Skin epidermis (tissue), 12 donors: ENCODE data around the gene TRIM15.

Experiments
- H3K27ac ChIP-seq, 21 experiments: fragments of 200-600 bp; sonication (generic) in 11 of 21; one replicate each; pipeline ENCODE4 v1.5.0; 2020; ENCODE audit warnings: mild to moderate bottlenecking in 3 of 21, inconsistent platforms in 2 of 21, moderate library complexity in 2 of 21
- H3K4me3 ChIP-seq, 7 experiments: fragments of 200-600 bp; sonication (generic) in 2 of 7; one replicate each; pipeline ENCODE4 v1.5.0; 2020; ENCODE audit warnings: inconsistent platforms in 2 of 7, mild to moderate bottlenecking in 2 of 7, moderate library complexity in 1 of 7

Gene TRIM15

DNA sequence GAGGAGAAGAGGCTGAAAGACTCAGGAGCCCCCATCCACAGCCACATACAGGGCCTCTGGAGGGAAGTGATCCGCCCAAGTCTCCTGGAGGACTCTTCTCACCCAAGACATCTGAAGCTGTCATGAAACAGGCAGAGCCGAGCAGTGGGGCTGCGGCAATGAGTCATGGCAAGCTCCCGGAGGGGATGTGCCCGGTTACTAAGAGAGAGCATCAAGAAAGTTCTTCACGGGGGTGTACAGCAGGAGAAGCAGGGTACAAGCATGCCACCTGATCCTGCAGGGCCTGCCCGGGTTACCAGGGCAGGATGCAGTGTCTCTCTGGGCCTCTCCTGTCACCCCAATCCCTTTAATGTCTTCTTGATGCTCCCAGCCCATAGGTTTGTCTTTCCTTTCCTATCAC is 28.7 kb downstream of the TRIM15 start:
- H3K27ac ChIP-seq = no peak overlapping the region
- no peak overlapping the region for H3K4me3 ChIP-seq

DNA sequence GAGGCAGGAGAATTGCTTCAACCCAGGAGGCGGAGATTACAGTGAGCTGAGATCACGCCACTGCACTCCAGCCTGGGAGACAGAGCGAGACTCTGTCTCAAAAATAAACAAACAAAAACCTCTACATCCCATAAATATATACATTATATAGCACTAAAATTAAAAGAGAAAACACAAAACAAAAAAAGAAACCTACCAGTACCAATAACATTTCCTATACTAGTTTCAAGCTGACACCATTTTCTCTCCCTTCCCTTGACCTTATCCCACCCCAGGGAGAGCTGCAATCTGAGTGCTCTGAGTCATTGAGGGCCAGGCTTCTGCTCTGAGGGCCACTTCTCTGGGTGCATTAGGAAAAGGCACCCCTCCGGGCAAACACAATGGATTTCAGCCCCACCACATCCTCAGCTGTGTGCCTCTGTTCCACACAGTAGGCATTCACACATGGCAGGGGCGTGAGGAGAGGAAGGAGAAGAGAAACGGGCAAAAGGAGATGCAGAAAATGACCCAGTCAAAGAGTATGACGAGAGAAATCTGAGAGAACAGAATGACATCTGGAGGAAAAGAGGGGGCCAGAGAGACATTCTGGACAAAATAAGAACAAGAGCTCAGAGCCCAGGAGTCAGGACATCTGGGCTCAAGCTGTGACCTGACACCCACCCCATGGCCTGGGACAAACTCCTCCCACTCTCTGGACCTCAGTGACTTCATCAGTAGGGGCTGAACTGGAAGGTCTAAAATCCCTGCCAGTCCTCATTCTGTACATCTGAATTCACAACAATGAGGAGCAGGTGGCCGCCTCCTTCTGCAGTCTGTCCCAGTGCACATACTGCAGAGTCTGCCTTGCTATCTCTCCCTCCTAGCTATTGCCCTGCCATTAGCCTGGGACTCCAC is 31.7 kb downstream of the TRIM15 start:
- no peak overlapping the region for H3K27ac ChIP-seq
- H3K4me3 ChIP-seq = no peak overlapping the region

DNA sequence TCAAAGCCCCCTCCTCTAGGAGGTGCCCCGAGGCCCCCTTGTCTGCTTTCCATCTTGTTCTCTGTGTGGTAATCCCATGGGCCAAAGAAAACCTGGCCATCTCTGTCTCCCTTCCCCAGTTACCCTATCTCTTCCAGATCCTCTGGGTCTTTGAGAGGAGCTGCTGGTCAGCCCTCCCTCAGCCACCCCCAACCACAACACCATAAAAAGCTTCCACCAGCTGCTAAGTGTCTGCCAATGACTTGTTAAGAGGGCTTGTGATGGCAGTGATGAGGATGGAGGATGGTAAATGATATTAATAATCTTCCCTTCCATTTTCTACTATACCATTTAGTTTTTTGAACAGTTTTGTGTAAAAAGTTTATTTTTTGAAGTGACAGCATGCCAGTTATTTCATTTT is 32.6 kb downstream of the TRIM15 start:
- H3K4me3 ChIP-seq = no peak overlapping the region

DNA sequence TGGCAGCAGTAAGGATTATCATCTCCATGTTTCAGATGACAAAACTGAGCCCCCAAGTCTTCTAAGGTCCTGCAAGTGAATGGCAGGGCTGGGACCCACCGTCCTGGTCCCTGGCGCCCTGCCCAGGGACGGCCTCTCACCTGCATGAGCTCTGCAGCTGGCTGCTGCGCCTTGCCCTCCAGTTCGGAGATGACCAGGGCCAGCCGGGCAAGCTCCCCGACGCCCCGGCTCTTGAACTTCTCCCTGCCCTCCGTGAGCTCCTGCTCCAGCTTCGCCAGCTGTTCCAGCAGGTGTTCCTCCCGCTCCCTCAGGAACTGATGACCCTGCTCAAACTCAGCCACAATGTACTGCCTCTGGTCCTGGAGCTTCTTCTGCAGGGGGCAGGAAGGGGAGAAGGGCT is 33.0 kb downstream of the TRIM15 start:
- Histone ChIP-seq H3K4me3 (no peak overlapping the region), H3K27ac (no peak overlapping the region)

More for the DNA sequence above, 32.6 kb downstream of the TRIM15 start:
- no peak overlapping the region for H3K27ac ChIP-seq

DNA sequence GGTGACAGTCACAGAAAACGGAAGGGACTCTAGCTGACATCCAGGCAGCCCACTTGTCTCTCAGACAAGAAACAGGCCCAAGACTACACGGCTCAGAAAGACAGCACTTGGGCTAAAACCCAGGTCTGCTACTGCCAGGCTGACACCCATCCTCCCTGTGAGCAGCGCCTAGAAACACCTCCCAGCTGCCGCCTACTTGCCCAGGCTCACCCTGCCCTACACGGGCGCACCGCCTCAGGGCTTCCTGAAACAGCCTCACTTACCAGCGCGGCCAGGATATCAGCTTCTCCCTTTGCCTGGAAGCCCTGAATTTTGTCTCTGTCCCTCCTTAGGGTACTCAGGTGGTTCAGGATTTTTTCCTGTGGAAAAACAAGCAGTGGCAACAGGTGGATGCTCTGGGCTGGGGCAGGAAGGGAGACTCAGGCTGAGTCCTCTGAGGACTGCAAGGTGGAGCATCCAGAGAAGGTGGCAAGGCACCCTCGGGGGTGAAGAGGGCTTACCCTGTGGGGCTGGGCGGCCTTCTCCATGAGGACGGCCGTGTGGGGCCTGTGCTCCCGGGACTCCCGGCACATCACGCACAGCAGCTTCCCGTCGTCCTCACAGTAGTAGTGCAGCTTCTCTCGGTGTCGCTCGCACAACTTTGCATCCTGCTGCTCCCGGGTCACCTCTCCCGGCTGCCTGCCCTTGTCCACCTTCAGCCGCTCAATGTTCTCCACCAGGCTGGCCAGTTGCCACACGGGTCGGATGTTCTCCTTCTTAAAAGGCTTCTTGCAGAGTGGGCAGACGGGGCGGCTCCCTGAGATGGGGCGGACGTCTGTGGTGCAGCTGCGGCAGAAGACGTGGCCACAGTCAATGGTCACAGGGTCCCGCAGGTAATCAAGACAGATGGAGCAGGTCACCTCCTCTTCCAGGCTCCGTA is 35.1 kb downstream of the TRIM15 start:
- Histone ChIP-seq H3K27ac (no peak overlapping the region), H3K4me3 (no peak overlapping the region)

DNA sequence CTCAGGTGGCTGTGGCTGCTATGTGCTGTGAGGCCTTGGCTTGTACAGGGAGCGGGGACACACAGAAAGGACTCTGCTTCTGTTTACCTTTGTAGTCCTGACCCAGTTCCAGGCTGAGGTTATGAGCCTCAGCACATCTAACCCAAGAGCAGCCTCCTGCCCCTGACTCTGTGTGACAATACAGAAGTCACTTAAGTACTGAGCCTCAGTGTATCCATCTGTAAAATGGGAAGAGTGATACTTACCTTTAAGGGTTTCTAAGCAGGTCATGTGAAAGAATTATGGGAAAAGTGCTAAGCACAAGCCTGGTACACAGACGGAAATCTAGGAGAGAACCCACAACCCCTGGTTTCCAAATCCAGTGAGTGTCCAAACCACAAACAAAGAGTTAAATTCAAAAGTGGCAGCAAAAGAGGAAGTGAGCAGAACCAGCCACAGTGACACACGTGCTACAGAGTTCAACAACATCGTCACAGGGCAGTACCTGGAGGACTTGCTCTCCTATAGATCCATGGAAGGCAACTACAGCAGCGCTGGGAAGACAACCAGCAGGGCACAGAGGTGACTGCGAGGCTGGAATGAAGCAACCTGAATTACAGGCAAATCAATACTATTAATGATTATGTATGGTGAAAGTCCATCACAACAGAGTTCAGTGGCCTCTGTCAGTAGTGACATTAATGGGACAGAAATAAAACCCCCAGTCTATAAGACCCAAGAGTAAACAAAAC is 37.4 kb downstream of the TRIM15 start:
- no peak overlapping the region for H3K4me3 ChIP-seq
- H3K27ac ChIP-seq = no peak overlapping the region

DNA sequence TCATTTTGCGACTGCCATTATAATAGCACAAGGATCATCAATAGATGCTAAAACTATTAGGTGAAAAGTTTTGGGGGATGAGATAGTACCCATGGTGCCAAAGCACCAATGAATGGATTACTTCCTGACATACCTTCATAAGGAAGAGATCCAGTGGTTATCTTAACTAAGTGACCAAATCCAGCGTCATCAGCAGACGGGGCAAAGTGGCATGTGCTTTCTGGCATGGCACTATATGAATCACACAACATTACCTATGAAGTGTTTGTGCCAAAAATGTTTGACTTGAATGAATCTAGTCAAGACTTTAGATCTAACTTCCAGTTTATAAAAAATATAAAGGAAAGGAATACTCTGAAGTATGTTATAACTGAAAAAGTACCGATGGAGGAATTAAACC is 39.0 kb downstream of the TRIM15 start:
- Histone ChIP-seq H3K4me3 (no peak overlapping the region), H3K27ac (peak overlapping the region in 1 of 21 experiments; percentile 14)

DNA sequence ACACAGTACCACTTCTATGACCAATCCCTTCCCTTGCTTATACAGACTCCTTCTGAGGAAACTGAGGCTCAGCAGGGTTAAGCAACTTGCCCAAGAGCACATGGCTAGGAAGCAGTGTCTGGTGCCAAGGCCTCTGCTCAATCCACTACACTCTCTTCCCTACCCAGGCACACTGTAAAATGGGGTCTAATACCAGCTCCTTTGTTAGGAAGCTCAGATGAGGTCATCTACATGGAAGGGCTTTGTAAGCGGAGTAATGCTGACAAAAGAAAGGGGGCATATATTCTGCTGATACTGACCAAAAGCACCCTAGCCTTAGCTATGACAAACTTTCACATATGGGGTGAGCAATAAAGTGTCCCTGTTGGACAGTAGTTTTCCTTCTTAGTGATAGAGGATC is 40.8 kb downstream of the TRIM15 start:
- Histone ChIP-seq H3K4me3 (no peak overlapping the region), H3K27ac (no peak overlapping the region)

DNA sequence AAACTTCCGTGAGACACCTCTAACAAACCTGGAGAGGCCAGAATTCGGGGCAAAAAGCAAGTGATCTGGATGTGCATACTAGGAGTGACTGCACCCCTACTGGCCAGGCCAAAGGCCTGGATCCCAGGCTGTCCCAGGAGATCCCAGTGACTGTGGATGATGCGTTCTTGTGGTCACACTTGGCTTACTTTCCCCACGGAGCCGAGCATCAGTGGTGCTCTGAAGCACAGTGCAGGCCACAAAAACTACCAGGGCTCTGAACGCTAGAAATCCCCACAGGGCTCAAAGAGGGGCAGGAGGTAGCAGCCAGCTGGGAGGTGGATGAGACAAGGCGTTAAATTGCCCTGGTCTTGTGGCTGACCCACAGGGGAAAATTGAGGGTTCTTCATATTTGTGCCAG is 42.8 kb downstream of the TRIM15 start:
- no peak overlapping the region for H3K4me3 ChIP-seq
- peak overlapping the region in 1 of 21 experiments; percentile 19 for H3K27ac ChIP-seq

DNA sequence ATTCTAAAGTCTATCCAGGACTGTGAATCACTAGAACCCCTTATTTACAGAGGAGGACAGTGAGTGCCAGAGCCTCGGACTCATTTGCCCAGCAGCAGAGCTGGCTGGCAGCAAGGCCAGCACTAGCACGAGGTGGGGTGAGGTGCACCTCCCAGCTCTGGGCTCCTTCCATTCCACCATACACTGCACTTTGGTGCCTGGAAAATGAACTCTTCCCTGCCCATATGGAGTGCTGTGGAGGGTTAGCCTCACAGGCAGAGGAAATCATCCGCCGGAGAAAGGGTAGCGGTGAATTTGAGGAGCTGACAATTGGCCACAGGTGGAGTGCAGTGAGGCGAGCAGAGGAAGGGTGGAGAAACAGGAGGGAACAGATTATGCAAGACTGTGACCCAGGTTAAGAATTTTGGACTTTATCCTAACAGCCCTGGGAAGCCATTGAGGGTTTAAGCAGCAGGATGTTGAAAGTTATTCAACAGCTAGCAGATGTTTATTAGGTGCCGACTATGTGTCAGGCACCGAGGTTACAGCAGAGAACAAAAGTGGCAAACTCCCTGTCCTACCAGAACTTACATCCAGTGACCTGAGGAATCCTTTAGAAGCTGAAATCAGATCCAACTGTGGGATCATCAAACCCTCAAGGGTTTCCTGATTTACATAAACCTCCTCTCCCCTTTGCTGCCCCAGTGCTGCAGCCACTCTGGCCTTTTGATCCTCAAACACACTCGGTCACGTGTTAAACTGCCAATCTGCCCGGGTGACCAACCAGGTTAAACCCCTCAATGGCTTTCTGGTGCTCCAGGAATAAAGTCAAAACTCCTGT is 43.7 kb downstream of the TRIM15 start:
- no peak overlapping the region for H3K4me3 ChIP-seq
- peak overlapping the region in 10 of 21 experiments; percentile 2 to 66 (median 14) for H3K27ac ChIP-seq

DNA sequence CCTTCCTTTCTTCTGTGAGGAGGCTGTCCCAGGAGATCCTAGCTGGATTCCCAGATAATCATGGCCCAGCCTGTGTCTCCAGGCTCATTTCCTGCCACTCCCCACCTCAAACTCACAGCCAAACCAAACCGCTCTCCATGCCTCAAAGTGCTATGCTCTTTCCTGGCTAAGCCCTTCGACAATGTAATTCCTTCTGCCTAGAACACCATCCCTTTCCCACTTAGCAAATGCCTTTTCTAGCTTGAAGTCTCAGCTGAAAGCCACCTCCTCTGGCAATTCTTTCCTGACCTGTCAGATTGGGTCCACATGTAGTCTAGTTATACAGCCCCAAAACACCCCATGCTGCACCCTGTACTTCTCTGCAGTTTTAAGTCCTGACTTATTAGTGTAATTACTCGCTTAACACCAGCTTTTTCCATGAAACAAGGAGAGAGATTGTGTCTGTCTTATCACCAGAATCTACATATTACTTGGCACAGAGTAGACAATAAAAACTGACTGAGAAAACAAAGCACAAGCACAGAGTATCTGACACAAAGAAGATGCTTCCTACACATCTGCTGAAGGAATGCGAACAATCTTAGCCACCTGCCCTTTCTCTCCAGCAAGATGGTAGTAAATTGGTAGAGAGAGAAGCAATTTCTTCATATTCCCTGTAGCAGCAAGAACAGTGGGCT is 44.4 kb downstream of the TRIM15 start:
- Histone ChIP-seq H3K4me3 (no peak overlapping the region), H3K27ac (peak overlapping the region in 10 of 21 experiments; percentile 2 to 66 (median 14))

DNA sequence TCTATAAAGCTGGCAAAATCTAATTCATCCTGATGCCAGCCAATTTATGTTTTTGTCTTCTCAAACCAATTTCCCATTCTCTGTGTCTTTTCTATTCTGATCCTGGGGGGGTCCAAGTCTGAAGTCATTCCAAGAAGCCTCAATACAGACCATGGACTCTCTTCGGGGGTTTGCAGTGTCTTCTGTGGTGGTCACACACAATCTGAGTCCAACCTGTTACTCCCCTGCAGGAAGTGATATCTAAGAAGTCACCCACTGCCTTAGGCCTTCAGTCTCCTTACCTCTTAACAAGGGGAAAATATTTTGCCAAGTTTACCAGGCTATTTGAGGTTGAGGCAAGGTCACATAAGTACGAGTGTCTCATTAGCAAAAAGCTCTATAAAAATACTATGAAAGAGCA is 48.0 kb downstream of the TRIM15 start:
- peak overlapping the region in 1 of 7 experiments; percentile 90 for H3K4me3 ChIP-seq
- H3K27ac ChIP-seq = peak overlapping the region in 1 of 21 experiments; percentile 97

DNA sequence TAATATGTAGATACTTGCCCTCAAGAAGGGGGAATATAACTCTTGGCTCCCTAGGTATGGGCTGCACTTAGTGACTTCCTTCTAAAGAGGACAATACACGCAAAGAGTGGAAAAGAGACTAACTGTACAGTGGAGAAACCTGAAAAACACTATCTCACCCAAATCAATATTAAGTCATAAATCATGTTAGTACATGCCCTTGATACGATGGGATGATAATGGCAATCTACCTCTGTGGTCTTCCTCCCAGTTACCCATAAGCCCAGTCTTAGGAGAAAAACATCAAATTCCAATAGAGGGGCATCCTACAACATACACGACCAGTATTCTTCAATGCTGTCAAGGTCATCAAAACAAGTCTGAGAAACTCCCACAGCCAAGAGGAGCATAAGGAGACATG is 48.6 kb downstream of the TRIM15 start:
- Histone ChIP-seq H3K4me3 (peak overlapping the region in 5 of 7 experiments; percentile 77 to 96 (median 87)), H3K27ac (peak overlapping the region in 3 of 21 experiments; percentile 19 to 97 (median 90))

DNA sequence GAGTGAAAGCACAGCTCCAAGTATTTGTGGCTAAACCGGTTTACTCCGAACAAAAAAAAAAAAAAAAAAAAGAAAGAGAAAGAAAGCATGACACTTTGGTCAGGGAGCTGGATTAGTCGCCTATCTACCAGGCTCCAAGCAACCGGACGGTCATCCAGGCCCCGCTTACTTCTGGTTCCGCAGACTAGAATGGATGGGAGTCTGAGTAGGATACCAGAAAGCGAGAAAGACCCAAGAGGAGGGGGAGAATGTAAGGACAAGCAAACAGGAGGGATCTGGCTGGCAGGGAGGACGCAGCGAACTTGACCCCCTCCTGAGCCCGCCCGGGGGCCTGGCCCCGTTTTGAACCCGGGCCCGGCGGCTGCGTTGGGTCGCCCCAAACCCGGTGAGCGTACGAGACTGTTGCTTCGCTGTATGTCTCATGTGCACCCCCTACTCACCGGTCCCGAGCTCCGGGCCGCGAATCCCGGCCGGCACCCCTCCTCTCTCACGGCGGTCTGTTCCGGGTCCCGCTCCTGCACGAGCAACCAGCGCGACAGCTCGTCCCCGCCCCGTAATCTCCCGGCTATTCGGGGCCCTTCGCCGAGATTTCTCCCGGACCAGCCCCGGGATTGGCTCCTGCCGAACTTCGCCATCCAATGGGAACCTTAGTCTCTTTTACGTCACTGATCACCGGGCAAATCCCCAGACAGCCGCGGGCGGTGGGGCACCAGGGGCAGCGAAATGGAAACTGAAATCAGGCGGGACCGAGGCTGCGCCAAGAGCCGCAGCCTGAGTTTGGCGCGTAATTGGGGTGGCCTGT is 49.7 kb downstream of the TRIM15 start, which contains the start of gene TRIM26:
TSS of gene TRIM26 (minus strand) at position 542 of the 802 bp plus-strand sequence. CDS start 14,303 bp downstream, outside the sequence.
- H3K4me3 ChIP-seq = peak within 1 kb of the TSS; percentile 75 to 96 (median 87)
- H3K27ac ChIP-seq = peak within 1 kb of the TSS; percentile 54 to 98 (median 94)

DNA sequence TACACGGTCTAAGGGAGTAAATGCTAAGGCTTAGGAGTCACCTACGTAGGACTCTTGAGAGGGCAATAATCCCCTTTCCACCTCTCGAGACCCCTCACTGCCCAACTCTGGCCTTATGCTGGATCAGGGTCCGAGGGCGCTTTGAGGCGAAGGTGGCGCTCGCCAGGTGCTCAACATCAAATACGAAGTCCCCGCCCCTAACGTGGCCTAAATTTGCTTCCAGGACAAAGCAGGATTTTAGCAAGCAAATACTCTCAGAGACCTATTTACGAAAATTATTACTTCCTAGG is 50.3 kb downstream of the TRIM15 start:
- H3K27ac ChIP-seq = peak overlapping the region; percentile 54 to 98 (median 94)
- H3K4me3 ChIP-seq = peak overlapping the region; percentile 75 to 96 (median 87)

DNA sequence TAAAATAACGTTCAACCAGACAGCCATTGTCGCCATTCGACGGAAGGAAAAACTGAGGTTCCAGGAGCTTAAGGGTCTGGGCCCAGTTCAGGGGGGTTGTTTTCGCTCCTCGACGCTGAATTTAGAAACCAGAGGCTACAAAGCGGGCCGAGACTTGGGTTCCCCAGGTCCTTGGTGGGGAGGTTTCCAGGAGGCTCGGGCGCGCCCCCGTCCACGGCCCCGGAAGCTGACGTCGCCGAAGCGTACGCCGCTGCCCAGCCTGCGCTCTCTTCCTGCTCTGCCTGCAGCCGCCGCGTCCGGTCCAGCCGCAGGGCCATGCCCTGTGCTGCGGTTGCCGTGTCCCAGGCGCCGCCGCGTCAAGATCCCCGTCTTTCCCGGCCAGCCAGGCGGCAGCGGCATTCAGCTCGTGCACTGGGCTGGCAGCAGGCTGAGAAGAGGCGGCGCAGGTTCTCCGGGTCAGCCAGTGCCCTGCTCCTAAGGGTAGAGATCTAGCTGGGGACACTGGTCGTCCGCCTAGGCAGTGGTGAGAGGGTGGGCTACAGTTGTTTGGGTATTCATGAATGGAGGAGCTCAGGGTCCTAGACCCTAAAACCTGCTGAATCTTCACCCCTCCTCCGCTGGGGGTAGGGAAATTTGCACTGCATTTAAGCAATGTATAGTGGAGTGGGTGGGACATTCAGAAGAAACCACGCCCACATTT is 50.8 kb downstream of the TRIM15 start:
- peak overlapping the region; percentile 54 to 98 (median 94) for H3K27ac ChIP-seq
- peak overlapping the region; percentile 75 to 96 (median 87) for H3K4me3 ChIP-seq

DNA sequence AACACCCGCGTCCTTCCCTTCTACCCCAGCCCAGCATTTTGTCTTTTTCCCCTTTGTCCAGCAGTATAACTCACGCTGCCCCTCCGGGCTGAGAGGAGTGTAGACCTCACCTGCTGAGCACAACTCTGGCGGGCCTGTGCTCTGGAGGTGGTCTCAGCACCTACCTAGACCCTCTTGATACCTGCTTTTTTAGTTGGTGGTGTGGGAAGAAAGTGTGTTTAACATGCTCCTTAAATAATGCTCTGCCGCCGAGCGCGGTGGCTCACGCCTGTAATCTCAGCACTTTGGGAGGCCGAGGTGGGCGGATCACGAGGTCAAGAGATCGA is 51.3 kb downstream of the TRIM15 start:
- Histone ChIP-seq H3K4me3 (peak overlapping the region; percentile 75 to 96 (median 87)), H3K27ac (peak overlapping the region in 17 of 21 experiments; percentile 85 to 97 (median 94))
